HG03457 (cell line): ENCODE data around the gene KISS1R.

Experiments
- ATAC-seq: cut with Tn5 transposase; IDR thresholded peaks from one replicate; pipeline ENCODE4 v1.9.1; 2021; ENCODE audit warnings: moderate number of reproducible peaks; ENCODE audit not compliant: unreplicated experiment

KISS1R gene

GRCh38 chr19:919199-920050, 2.3 kb downstream of the KISS1R start:
- no peak for ATAC-seq

- no peak for ATAC-seq
Measured at GRCh38 chr19:920051-920864, 3.1 kb downstream of the KISS1R start.

GRCh38 chr19:924553-925086, 7.5 kb downstream of the KISS1R start:
- ATAC-seq, result no peak

GRCh38 chr19:925087-925525, 8.0 kb downstream of the KISS1R start:
- peak; percentile 12 for ATAC-seq

- ATAC-seq, result peak; percentile 37
Measured at GRCh38 chr19:925526-926322, 8.6 kb downstream of the KISS1R start, which contains the start of gene ARID3A. Gene ARID3A (plus strand): TSS chr19:926035. CDS start chr19:929529, 3,494 bp downstream.

- ATAC-seq, result no peak
Measured at GRCh38 chr19:926323-926588, 9.1 kb downstream of the KISS1R start.

GRCh38 chr19:926589-927350, 9.6 kb downstream of the KISS1R start:
- ATAC-seq, result no peak

GRCh38 chr19:927351-927779, 10.2 kb downstream of the KISS1R start:
- ATAC-seq, result no peak

GRCh38 chr19:927780-928401, 10.8 kb downstream of the KISS1R start:
- no peak for ATAC-seq

GRCh38 chr19:928471-929202, 11.5 kb downstream of the KISS1R start:
- ATAC-seq, result no peak

GRCh38 chr19:929203-929890, 12.2 kb downstream of the KISS1R start:
- ATAC-seq, result no peak

- no peak for ATAC-seq
Measured at GRCh38 chr19:929891-930258, 12.7 kb downstream of the KISS1R start.

GRCh38 chr19:931860-932647, 14.9 kb downstream of the KISS1R start:
- no peak for ATAC-seq

- no peak for ATAC-seq
Measured at GRCh38 chr19:932648-933552, 15.8 kb downstream of the KISS1R start.

GRCh38 chr19:933553-933882, 16.4 kb downstream of the KISS1R start:
- no peak for ATAC-seq

GRCh38 chr19:934197-934840, 17.2 kb downstream of the KISS1R start:
- no peak for ATAC-seq
